H1 (cell line): ENCODE data around the gene SPOCK1. TPM values are rescaled to one million over a fixed set of nuclear protein-coding genes. Genes with fewer than 3 reads are reported as not detected.

ENCODE experiments used
- BACH1 ChIP-seq: IDR thresholded peaks from 2 replicates; pipeline ENCODE4 v1.6.1; 2012; ENCODE audit warnings: low read length, improper control_type of control experiment
- CTBP2 ChIP-seq: IDR thresholded peaks from 2 replicates; pipeline ENCODE4 v1.7.0; 2011; ENCODE audit warnings: borderline replicate concordance, mild to moderate bottlenecking, moderate library complexity, mixed read lengths, low read length; ENCODE audit not compliant: insufficient read depth, insufficient read length
- NRF1 ChIP-seq: IDR thresholded peaks from 2 replicates; pipeline ENCODE4 v1.6.1; 2011; ENCODE audit warnings: mild to moderate bottlenecking, low read depth, low read length, improper control_type of control experiment
- POLR2AphosphoS5 ChIP-seq: IDR thresholded peaks from 2 replicates; pipeline ENCODE4 v1.6.1; 2011; ENCODE audit warnings: low read depth, low read length
- polyA plus RNA-seq, 7 experiments: library from polyadenylated mRNA; depleted of rRNA in 3 of 7; stranded (reverse) in 5 of 7; unstranded in 2 of 7; fragments of >200 nt in 5 of 7; fragments of 200-250 nt in 2 of 7; gene quantifications; 1 replicate in 5 of 7; 2 replicates in 1 of 7; 4 replicates in 1 of 7; pipeline versions ENCODE4 v1.2.1 to v1.2.3, GENCODE V29; 2011 to 2013; ENCODE audit warnings: missing spikeins in 2 of 7, mixed read lengths in 2 of 7
- total RNA-seq: library from RNA; stranded (reverse); fragmentation: NEBNext Ultra II Directional; extraction: Animal tissue kit (Norgen Biotek cat#: 25700); gene quantifications from 2 replicates; pipeline ENCODE4 v1.2.1, GENCODE V29; 2021
- TF ChIP-seq, protein P1 (sequence below): IDR thresholded peaks from 2 replicates; pipeline ENCODE4 v1.6.1; 2012; ENCODE audit warnings: low read length, inconsistent platforms

Gene SPOCK1
- total and polyA plus RNA-seq, 2 of the 8 experiments (the other 6 are each of a cell fraction or from before 2014, with no cell fraction given): 6.9 to 18.1 TPM

DNA sequence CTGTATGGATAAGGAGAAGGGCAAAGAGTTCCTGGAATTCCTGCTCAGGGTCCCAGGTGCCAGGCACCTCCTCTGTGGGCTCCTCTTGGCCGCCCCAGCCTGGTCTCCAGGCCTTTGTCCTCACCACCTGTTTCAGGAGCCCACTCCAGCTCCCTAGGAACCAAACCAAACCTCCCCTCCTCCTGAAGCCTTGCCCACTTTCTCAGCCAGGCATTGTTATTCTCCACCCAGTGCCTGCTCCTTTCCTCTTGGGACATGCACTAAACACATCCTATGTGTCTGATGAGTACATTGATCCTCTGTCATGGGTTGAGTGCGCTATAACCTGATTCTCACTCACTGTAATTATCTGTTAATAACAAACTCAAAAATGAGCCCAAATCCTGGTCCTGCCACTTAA is 189.8 kb downstream of the SPOCK1 start (continued):
- TF ChIP-seq NRF1: no peak
- TF ChIP-seq, protein P1, sequence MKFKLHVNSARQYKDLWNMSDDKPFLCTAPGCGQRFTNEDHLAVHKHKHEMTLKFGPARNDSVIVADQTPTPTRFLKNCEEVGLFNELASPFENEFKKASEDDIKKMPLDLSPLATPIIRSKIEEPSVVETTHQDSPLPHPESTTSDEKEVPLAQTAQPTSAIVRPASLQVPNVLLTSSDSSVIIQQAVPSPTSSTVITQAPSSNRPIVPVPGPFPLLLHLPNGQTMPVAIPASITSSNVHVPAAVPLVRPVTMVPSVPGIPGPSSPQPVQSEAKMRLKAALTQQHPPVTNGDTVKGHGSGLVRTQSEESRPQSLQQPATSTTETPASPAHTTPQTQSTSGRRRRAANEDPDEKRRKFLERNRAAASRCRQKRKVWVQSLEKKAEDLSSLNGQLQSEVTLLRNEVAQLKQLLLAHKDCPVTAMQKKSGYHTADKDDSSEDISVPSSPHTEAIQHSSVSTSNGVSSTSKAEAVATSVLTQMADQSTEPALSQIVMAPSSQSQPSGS: no peak
- no peak for TF ChIP-seq BACH1
- no peak for TF ChIP-seq CTBP2
- no peak for TF ChIP-seq POLR2AphosphoS5
